DMS114 treated with DMSO at 0.1 percent for 48 hours (cell line): Measurements from ENCODE around the gene GGT5.
"Not testable (repeated sequence)": the region's sequence is repeated elsewhere in the genome, so short reads cannot be mapped to it uniquely, and the experiment has no call there.

ENCODE experiments used
- DNase-seq: peaks from one replicate; lab custom pipeline; 2025; ENCODE audit not compliant: unreplicated experiment; lab: John Stamatoyannopoulos, UW

The GGT5 gene

GRCh38 chr22:24245030-24245431, at the start of gene GGT5:
Gene GGT5, minus strand, starts transcription at chr22:24245082. Its CDS starts 357 bp downstream, at chr22:24244725.
- DNase-seq = not testable (repeated sequence)

GRCh38 chr22:24292202-24292830, 47.4 kb upstream of the GGT5 start:
- not testable (repeated sequence) for DNase-seq

- no peak for DNase-seq
These were observed 46.8 kb upstream of the GGT5 start for GRCh38 chr22:24291515-24292201.

- DNase-seq = no peak
These were observed 45.6 kb upstream of the GGT5 start for GRCh38 chr22:24290459-24290858.

- DNase-seq = no peak
These were observed 44.9 kb upstream of the GGT5 start for GRCh38 chr22:24289741-24290163.

- no peak for DNase-seq
These were observed 44.2 kb upstream of the GGT5 start for GRCh38 chr22:24289114-24289513.

- not testable (repeated sequence) for DNase-seq
These were observed 42.9 kb upstream of the GGT5 start for GRCh38 chr22:24287801-24288200.

GRCh38 chr22:24287212-24287611, 42.3 kb upstream of the GGT5 start:
- DNase-seq = not testable (repeated sequence)

- no peak for DNase-seq
These were observed 40.4 kb upstream of the GGT5 start for GRCh38 chr22:24285245-24285644.

- no peak for DNase-seq
These were observed 39.9 kb upstream of the GGT5 start for GRCh38 chr22:24284747-24285203.

GRCh38 chr22:24282401-24282800, 37.5 kb upstream of the GGT5 start:
- DNase-seq = no peak

GRCh38 chr22:24280363-24280762, 35.5 kb upstream of the GGT5 start:
- not testable (repeated sequence) for DNase-seq

- not testable (repeated sequence) for DNase-seq
These were observed 30.0 kb upstream of the GGT5 start for GRCh38 chr22:24274696-24275405.

- DNase-seq = not testable (repeated sequence)
These were observed 29.0 kb upstream of the GGT5 start for GRCh38 chr22:24273906-24274305.

GRCh38 chr22:24273031-24273430, 28.1 kb upstream of the GGT5 start:
- not testable (repeated sequence) for DNase-seq

- no peak for DNase-seq
These were observed 26.5 kb upstream of the GGT5 start for GRCh38 chr22:24271386-24271854.

- DNase-seq = peak; percentile 73
These were observed 25.9 kb upstream of the GGT5 start, which contains the start of gene SPECC1L for GRCh38 chr22:24270556-24271385. Gene SPECC1L, plus strand, starts transcription at chr22:24270831. Its CDS starts 31,401 bp downstream, at chr22:24302232.

GRCh38 chr22:24266495-24266894, 21.6 kb upstream of the GGT5 start:
- DNase-seq = not testable (repeated sequence)

GRCh38 chr22:24265734-24266133, 20.9 kb upstream of the GGT5 start:
- no peak for DNase-seq

- not testable (repeated sequence) for DNase-seq
These were observed 19.5 kb upstream of the GGT5 start for GRCh38 chr22:24264329-24264896.
